Islet of Langerhans (tissue), 1 donor: Measurements from ENCODE around the gene MAIP1.

Experiments used
- FAIRE-seq: peaks from one replicate; lab custom pipeline; 2011; peaks lifted over from hg19 to GRCh38; lab: Jason Lieb, UNC

Gene MAIP1

GRCh38 chr2:199950396-199950795 is 5.0 kb upstream of the MAIP1 start:
- FAIRE-seq: no peak

DNA sequence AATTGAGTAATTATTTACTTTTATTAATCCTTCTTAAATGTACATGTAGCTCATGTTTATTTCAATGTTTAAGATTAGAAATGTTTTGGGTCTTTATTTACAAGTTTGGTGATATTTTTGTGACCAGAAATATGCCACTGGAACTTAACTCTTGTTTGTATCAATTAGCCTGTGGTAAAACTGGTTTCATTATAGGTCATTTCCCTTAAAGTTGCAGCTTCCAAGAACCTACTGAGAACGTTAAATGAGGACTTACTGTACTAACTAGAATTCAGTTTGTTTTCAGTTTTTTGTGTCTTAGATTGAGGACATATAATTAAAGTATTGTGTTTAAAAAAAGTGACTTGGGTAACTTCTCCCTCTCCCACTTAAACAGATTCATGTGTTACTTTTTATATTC is 4.4 kb upstream of the MAIP1 start:
- FAIRE-seq: peak; percentile 27

- no peak for FAIRE-seq
Observed at GRCh38 chr2:199955007-199955338, 409 bp upstream of the MAIP1 start.

DNA sequence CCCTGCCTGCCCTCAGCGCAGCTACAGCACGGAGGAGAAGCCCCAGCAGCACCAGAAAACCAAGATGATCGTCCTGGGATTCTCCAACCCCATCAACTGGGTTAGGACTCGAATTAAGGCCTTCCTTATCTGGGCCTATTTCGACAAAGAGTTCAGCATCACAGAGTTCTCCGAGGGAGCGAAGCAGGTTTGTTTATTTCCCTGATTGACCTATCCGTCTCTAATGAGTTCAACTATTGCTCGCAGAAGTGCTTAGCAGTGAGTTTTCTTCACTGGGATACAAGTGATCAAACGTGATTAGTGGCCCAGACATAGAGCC is 639 bp downstream of the MAIP1 start:
- FAIRE-seq: no peak

- FAIRE-seq: no peak
Observed at GRCh38 chr2:199958014-199958413, 2.6 kb downstream of the MAIP1 start.

- FAIRE-seq: no peak
Observed at GRCh38 chr2:199962203-199962602, 6.8 kb downstream of the MAIP1 start.

GRCh38 chr2:199966405-199966804 is 11.0 kb downstream of the MAIP1 start:
- FAIRE-seq: no peak

DNA sequence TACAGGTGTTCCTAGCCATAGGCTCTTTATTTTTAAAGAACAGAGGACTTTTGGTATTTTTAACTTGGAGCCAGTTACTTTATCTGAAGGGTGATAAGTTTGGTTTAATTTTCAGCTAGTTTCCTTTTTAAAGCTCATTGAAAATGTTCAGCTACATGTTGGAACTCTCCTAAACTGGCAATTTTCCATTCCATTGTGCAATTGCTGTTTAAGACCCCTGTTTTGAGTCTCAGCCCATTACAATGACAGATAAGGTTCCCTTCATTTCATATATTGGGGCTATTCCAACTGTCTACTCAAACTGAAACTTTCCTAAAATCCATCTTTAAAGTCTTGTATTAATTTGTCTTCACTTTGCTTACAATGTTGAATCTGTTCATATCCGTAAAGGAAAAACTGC is 11.6 kb downstream of the MAIP1 start:
- no peak for FAIRE-seq

- no peak for FAIRE-seq
Observed at GRCh38 chr2:199968126-199968525, 12.7 kb downstream of the MAIP1 start.

GRCh38 chr2:199972088-199972626 is 16.8 kb downstream of the MAIP1 start:
- FAIRE-seq: no peak

DNA sequence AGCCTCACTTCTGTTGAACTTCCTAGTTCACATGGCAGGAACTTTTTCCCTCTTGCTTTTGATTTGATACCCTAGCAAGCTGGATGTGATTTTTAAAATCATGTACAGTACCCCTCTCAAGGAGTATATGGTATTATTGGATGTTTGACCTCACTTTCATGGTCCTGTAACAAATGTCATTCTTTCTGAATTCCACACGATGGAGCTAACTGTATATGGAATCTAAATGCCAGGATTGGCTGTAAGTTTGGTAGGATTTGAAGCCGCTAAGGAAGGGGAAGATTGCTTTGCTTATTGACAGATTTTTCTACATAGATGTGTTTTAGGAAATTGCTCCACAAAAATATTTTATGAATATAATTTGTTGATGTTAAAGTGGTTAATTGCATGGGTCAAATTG is 18.3 kb downstream of the MAIP1 start:
- FAIRE-seq: peak; percentile 93

DNA sequence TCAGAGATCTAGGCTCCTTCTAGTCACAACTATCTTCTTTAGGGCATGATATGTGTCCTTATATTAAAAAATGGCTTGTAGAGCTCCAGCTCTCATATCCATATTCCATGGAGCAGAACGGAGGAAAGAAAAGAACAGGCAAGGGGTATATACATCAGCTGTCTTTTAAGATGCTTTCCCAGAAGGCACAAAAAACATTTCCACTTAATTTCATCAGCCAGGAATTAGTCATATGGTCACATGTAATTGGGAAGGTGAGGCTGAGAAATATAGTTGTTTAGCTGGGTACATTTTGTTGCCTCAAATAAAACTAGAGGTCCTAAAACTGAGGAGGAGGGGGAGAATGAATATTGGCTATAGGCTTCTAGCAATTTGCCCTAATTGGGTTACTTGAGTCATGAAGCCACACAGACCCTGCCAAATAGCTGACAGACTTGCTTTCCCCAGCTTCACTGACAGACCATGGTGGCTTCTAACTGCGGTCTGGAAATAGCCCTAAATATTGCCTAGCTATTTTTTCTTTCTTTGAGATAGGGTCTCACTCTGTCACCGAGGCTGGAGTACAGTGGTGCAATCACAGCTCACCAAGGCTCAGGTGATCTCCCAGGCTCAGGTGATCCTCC is 20.0 kb downstream of the MAIP1 start:
- no peak for FAIRE-seq

DNA sequence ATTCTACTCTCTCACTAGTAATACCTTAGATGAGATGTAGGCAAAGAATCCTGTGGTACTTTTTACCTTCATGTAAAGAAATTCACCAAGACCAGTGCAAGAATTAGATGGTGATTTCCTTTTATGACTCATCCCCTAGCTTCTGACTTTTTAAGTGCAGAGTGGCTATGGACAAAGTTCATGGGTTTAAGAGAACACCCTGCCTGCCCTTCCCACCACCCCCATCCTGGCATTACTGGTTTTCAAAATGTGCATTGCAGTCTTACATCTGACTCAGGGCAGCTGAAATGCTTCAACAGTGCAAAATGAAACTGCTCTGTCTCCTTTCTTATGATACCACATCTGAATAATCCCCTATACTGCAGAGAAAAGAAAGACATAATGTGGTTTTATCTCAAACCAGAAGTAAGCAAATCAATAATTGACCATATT is 22.6 kb downstream of the MAIP1 start:
- no peak for FAIRE-seq

- no peak for FAIRE-seq
Observed at GRCh38 chr2:199979398-199979797, 24.0 kb downstream of the MAIP1 start.

GRCh38 chr2:199979832-199980628 is 24.6 kb downstream of the MAIP1 start:
- FAIRE-seq: peak; percentile 98

- no peak for FAIRE-seq
Observed at GRCh38 chr2:199982126-199982843, 26.9 kb downstream of the MAIP1 start.

DNA sequence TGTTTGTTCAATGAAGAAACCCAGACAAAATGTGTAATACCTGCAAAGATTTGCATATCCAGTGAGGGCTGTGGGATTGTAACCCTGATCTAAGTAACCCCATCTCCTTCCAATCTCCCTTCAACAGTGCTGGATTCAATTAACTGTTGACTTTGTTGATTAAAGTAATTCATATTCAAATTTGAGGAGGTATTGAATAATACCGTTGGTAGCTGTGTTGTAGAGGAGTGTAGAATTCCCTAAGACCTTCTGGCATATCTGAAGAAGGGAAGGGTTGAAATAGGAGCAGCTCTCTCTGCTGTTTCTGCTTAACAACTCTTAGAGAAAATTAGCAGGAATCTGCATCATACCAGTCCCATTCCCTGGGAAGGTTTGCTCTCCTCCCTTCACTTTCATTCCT is 28.2 kb downstream of the MAIP1 start:
- no peak for FAIRE-seq

DNA sequence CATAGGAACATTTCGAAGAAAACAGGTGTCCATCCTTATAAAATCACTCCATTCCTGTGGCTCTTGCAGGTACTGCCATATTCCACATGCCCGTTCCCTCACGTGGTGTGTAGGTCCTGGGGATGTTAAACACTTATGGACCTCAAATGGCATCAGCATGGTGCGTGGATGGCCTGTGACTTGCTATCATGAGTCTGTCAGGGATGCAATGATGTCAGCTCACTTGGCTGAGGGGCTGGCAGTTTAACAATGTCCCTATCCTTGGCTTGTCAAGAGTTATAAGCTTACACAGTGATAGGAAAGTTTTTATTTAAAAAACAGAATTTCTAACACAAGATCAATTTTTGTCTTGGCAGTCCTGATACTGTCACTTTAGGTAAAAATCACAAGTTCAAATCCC is 28.8 kb downstream of the MAIP1 start:
- FAIRE-seq: no peak

DNA sequence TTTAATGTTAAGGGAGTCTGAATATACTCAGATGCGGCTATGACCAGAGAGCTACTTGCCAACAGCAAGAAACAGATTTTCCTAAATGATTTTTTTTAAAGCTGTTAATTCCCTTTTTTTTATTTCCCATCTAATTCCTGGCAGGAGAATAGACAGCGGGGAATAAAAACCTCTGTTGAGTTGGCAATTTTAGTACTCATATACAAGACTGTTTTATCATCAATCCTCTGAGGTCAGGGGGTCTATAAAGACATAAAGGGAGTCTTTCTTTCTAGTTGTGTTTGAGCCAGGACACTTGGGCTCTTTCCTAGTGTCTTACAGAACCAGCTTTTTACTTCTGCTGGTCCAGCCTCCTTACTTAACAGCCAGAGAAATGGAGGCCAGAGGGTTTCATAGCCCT is 29.4 kb downstream of the MAIP1 start:
- no peak for FAIRE-seq

DNA sequence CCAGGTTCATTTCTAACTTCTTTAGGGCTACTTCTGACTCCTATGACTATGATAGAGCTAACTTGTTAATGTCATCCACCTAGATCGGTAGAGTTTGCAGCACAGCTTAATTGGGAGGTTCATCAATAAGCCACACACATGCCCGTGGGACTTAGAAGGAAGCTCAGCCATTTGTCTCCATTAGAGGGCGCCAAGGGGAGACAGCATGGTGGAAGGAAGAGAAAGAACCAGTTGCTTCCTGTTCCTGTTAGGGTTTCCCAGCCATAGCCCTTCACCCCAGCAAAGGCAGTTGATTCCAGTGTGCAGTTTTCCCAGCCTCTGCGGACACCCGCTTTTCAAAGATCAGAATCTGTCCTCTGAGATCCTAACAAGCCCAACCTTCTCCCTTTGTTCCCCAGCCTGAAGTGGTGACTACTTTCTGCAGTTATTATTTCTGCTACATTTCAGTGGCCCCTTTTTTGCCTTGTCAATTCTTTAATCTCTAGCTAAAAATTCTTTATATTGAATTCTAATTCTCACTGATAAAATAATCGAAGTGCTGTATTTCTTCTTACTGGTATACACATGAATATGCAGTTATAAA is 30.3 kb downstream of the MAIP1 start:
- FAIRE-seq: peak; percentile 55

GRCh38 chr2:199987586-199987985 is 32.2 kb downstream of the MAIP1 start:
- no peak for FAIRE-seq

DNA sequence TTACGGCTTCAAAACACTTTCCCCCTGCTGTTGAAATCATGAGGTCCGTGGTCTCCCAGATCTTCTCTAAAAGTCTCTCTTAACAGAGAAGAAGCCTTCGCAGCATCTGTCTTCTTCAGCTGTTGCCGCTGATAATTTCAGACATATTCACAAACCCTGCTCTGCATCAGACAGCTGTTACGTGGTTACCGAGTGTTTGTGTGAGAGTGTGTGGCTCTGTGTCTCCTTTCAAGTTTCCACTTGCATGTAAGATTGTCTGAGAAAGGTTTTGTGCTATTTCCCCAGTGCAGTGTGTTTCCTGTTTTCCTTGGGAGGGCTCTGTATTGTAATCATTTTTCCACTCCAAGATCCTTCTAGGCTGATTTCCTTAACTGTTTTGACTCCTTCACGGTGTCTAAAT is 32.8 kb downstream of the MAIP1 start:
- FAIRE-seq: no peak

GRCh38 chr2:199989822-199990221 is 34.4 kb downstream of the MAIP1 start:
- FAIRE-seq: no peak
